GM12891 (cell line): Measurements from ENCODE around the gene GPR21.

Experiments used
- POLR2A ChIP-seq: IDR thresholded peaks from 2 replicates; pipeline ENCODE4 v1.6.1; 2011; ENCODE audit warnings: low read depth, low read length, control low read depth
- POLR2AphosphoS5 ChIP-seq: IDR thresholded peaks from 2 replicates; pipeline ENCODE4 v1.6.1; 2011; ENCODE audit warnings: low read depth, low read length, control low read depth
- SPI1 ChIP-seq: IDR thresholded peaks from 2 replicates; pipeline ENCODE4 v1.6.1; 2011; ENCODE audit warnings: low read depth, low read length, control low read depth

DNA sequence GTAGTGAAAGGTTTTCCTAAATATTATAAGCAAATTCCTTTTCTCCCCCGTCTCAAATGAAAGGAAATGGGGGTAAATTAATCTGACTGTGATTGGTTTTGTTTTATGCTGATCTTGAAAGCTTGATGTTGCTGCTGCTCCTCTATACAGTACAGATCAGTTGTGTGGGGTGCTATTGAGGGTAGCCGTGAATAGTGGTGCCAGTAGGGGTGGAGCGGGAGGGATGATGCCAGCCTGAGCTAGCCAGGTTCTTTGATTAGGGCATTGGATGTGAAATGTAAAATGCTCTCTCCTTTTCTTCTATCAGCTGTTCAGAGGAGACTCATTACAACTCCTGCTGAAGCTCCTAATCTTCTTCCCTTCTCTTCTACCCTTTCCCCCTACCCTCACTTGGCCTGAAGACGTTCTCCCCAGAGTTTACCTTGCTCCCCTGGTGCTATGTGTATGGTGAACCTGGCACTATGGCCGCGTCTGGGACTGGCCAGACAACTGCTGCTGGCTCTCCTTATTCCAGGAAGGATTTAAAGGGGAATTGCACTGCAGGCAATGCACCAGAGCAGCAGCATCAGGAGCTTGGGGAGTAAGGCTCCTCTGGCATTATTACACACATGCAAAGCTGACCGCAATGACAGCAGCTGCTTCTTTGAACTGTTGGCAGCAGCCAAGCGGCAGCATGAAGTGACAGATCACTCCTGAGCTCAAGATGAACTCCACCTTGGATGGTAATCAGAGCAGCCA lies 566 bp downstream of the GPR21 start:
- TF ChIP-seq SPI1 (no peak), POLR2A (no peak), POLR2AphosphoS5 (no peak)
